Osteocyte (in vitro differentiated cells): ENCODE results near the gene DNAJC18. TPM values are rescaled to one million over a fixed set of nuclear protein-coding genes. Genes with fewer than 3 reads are reported as not detected.

Experiments used
- DNase-seq: peaks from one replicate; pipeline ENCODE4 v3.0.0; 2021; ENCODE audit warnings: mixed read lengths; ENCODE audit not compliant: unreplicated experiment; ENCODE audit errors: extremely low spot score
- H3K27ac Mint-ChIP-seq: one replicate; pipeline ENCODE4 v1.8.0; 2021; ENCODE audit warnings: mild to moderate bottlenecking, mixed read lengths; ENCODE audit not compliant: unreplicated experiment
- H3K27me3 Mint-ChIP-seq: one replicate; pipeline ENCODE4 v1.8.0; 2021; ENCODE audit warnings: mixed read lengths; ENCODE audit not compliant: unreplicated experiment
- H3K36me3 Mint-ChIP-seq: one replicate; pipeline ENCODE4 v1.8.0; 2021; ENCODE audit warnings: mixed read lengths; ENCODE audit not compliant: unreplicated experiment
- H3K4me1 Mint-ChIP-seq: one replicate; pipeline ENCODE4 v1.8.0; 2021; ENCODE audit warnings: mixed read lengths; ENCODE audit not compliant: unreplicated experiment
- H3K4me3 Mint-ChIP-seq: one replicate; pipeline ENCODE4 v1.8.0; 2021; ENCODE audit warnings: mild to moderate bottlenecking, moderate library complexity, mixed read lengths; ENCODE audit not compliant: unreplicated experiment
- H3K9me3 Mint-ChIP-seq: one replicate; pipeline ENCODE4 v1.8.0; 2021; ENCODE audit warnings: mixed read lengths; ENCODE audit not compliant: unreplicated experiment
- CTCF ChIP-seq: fragments of 200-600 bp; sonication (generic); IDR thresholded peaks from 2 replicates; pipeline ENCODE4 v1.5.0; 2021; ENCODE audit warnings: antibody characterized with exemption, mild to moderate bottlenecking, moderate library complexity
- total RNA-seq: library from RNA; stranded (reverse); gene quantifications from 2 replicates; pipeline ENCODE4 v1.2.1, GENCODE V29; 2021

DNAJC18 gene
- total RNA-seq, 1 donor from 2014 or later = 32.7 TPM

- Mint-ChIP-seq H3K27ac (no peak overlapping the region), H3K9me3 (no peaks in the 10 kb centered on the region), H3K36me3 (no peaks in the 10 kb centered on the region), H3K4me3 (no peak overlapping the region), H3K4me1 (peaks cover 11% of the 10 kb centered on the region), H3K27me3 (no peaks in the 10 kb centered on the region)
- no peak for DNase-seq
- TF ChIP-seq CTCF = no peak
These were observed 15.4 kb upstream of the DNAJC18 start for GRCh38 chr5:139454568-139455290.

- Mint-ChIP-seq H3K36me3 (no peaks in the 10 kb centered on the region), H3K9me3 (no peaks in the 10 kb centered on the region), H3K4me1 (peaks cover 3% of the 10 kb centered on the region), H3K27me3 (no peaks in the 10 kb centered on the region), H3K4me3 (no peak overlapping the region), H3K27ac (no peak overlapping the region)
- DNase-seq = no peak
- no peak for TF ChIP-seq CTCF
These were observed 14.6 kb upstream of the DNAJC18 start for GRCh38 chr5:139453683-139454567.

- no peaks in the 10 kb centered on the region for H3K36me3 Mint-ChIP-seq
- no peaks in the 10 kb centered on the region for H3K4me1 Mint-ChIP-seq
- DNase-seq = no peak
- H3K27me3 Mint-ChIP-seq = no peaks in the 10 kb centered on the region
- no peak for TF ChIP-seq CTCF
- no peak overlapping the region for H3K4me3 Mint-ChIP-seq
- no peaks in the 10 kb centered on the region for H3K9me3 Mint-ChIP-seq
- no peak overlapping the region for H3K27ac Mint-ChIP-seq
These were observed 12.7 kb upstream of the DNAJC18 start for GRCh38 chr5:139451878-139452660.

GRCh38 chr5:139451176-139451575, 11.9 kb upstream of the DNAJC18 start:
- Mint-ChIP-seq H3K9me3 (no peaks in the 10 kb centered on the region), H3K36me3 (no peaks in the 10 kb centered on the region), H3K27me3 (no peaks in the 10 kb centered on the region), H3K4me3 (no peak overlapping the region), H3K4me1 (peaks cover 7% of the 10 kb centered on the region), H3K27ac (no peak overlapping the region)
- no peak for TF ChIP-seq CTCF
- no peak for DNase-seq
